Measurements from ENCODE around the gene DPP10.

GRCh38 chr2:115771516-115771915, 1329.1 kb downstream of the DPP10 start:
- TF ChIP-seq, protein P1, sequence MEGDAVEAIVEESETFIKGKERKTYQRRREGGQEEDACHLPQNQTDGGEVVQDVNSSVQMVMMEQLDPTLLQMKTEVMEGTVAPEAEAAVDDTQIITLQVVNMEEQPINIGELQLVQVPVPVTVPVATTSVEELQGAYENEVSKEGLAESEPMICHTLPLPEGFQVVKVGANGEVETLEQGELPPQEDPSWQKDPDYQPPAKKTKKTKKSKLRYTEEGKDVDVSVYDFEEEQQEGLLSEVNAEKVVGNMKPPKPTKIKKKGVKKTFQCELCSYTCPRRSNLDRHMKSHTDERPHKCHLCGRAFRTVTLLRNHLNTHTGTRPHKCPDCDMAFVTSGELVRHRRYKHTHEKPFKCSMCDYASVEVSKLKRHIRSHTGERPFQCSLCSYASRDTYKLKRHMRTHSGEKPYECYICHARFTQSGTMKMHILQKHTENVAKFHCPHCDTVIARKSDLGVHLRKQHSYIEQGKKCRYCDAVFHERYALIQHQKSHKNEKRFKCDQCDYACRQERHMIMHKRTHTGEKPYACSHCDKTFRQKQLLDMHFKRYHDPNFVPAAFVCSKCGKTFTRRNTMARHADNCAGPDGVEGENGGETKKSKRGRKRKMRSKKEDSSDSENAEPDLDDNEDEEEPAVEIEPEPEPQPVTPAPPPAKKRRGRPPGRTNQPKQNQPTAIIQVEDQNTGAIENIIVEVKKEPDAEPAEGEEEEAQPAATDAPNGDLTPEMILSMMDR (IDR thresholded peaks at IDR 0.05), result no peak
- no peak for TF ChIP-seq POLR2A (IDR thresholded peaks at IDR 0.05)
